ENCODE data around the gene YBEY.
"Not testable (repeated sequence)": the region's sequence is repeated elsewhere in the genome, so short reads cannot be mapped to it uniquely, and the experiment has no call there.

YBEY gene

DNA sequence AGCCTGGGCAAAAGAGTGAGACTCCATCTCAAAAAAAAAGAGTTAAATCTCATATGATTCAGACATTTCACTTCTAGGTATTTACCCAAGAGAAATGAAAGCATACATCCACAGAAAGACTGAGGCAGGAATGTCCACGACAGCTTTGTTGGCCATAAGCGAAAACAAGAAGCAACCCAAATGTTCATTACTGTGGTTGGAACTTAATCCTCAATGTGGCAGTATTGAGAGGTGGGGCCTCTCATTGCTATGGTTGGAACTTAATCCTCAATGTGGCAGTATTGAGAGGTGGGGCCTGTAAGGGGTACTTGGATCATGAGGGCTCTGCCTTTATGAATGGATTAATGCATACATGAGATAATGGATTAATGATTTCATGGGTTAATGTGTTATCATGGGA lies 22.3 kb downstream of the YBEY start:
- no peak for DNase-seq

DNA sequence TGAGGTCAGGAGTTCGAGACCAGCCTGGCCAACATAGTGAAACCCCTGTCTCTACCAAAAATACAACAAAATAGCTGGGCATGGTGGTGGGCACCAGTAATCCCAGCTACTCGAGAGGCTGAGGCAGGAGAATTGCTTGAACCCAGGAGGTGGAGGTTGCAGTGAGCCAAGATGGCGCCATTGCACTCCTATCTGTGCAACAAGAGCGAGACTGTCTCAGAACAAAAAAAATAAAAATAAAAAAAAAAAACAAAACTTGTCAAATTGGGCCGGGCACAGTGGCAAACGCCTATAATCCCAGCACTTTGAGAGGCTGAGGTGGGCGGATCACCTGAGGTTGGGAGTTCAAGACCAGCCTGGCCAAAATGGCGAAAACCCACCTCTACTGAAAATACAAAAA lies 24.1 kb downstream of the YBEY start:
- not testable (repeated sequence) for DNase-seq

DNA sequence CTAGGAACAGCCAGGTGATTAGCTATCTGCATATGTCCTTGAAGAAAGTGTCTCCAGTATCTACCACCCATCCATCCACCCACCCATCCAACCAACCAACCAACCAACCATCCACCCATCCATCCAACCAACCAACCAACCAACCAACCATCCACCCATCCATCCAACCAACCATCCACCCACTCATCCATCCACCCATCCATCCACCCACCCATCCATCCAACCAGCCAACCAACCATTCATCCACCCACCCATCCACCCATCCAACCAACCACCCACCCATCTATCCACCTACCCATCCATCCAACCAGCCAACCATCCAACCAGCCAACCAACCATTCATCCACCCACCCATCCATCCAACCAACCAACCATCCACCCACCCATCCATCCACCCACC lies 25.4 kb downstream of the YBEY start:
- no peak for DNase-seq

DNA sequence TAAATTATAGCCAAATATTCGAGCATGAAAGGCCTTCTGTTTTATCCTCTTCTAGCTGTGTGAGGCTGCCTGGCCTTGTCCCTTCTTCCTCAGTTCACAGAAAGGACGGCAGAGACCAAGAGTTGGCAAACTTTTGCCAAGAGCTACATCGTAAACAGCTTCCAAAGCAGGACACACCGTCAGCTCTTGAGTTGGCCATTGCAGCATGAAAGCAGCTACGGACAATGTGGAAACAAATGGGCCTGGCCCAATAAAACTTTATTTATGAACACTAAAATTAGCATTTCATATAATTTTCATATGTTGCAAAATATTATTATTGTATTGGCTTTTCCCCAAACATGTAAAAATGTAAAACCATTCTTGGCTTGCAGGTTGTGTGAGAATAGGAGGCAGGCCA lies 26.8 kb downstream of the YBEY start:
- DNase-seq = no peak

DNA sequence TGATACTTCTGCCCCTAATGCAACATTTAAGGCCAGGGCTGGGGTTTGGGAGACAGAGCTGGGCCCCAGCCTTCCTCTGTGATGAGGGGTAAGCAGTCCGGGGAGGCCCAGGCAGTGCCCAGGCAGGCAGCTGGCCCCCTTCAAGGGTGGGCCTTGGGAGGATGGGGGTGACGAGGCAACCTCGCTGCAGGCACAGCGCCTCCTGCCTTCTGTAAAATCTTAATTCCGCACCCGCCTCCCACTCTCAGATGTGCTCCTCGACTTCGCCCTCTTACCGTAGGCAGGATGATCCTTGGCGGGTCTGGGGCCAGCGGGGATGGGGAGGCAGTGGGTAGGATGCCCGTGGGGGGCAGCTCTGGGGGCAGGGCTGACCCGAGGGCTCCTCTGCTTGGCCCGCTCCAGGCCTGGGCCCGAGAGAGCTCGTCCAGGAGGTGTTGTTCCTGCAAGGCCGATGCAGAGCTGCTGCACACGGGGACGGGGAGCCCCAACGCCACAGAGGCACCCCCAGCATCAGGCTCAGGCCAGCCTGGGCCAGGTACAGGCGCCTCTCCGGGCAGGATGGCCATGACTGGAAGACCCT lies 28.4 kb downstream of the YBEY start:
- DNase-seq = no peak

DNA sequence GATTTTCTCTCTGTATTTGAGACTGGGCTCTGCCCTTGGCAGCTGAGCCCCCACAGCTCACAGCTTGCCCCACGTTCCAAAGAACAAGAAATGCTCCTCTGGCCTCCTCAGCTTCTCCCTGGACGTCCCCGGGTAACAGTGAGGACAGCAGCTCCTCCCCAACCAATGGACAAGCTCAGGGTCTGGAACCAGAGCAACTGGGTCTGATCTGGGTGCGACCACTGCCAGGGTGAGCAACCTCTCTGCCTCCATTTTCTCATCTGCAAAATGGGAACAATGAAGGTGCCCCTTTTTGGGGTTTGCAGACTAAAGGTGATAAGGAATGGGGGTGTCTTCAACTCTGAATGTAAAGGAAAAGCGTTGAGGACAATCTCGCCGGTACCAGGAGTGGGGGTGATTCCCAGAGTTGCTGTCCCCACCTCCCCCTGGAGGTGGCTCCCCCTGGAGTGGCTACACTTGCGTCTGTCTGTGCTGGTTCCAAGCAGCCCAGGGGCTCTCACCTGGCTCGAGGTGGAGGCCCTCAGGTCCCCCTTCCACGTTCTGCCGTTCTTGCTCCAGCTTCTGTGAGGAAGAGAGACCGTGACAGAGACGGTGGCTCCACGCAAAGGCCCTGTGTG lies 30.7 kb downstream of the YBEY start:
- DNase-seq = no peak

DNA sequence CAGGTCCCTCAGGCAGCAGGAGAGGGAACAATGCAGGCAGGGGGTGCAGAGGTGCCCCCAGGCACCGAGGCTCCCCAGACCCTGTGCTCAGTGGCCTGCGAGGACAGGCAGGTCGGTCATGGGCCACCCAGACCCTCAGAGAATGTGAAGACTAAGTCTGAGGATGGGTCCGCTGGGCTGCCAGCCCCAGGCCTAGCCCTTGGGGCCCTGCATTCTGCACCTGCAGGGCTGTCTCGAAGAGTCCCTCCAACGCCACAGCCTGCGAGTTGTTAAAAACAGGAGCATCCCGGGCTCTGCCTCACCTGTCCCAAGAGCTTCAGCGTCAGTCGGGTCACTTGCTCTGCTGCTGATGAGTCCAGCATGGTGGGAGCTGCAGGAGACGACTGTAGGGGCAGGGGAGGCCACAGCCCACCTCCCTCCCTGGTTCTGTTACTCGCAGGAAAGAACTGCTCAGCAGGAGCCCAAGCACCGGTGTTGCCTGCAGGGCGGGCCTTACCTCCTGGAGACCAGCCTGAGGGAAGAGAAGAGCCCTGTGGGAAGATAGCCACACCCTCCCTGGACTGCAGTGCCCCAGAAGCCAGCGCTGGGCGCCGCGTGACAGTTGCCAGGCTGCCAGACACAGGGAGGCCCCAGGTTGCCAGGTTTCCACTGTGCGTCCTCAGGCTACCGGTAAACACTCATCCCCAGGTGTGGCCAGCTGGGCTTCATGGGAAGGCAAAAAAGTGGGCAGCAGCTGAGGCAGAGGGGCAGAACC lies 31.7 kb downstream of the YBEY start:
- DNase-seq = no peak

DNA sequence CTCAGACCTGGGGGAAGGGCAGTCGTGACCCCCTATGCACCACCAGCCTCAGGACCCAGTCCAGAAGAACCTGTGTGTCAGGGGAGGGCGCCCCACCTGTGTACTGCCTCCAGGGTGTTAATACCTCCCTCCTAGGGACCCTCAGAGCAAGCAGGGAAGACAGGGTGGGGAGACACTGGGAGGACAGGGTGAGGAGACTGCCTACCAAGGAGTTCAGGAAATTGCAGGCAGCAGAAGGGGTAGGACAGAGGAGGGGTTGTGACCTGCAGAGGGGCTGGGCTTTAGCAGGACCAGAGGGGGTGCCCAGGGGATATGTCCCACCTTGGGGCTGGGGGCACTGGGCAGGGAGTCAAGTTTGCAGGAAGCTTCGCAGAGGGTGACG lies 32.3 kb downstream of the YBEY start:
- no peak for DNase-seq

DNA sequence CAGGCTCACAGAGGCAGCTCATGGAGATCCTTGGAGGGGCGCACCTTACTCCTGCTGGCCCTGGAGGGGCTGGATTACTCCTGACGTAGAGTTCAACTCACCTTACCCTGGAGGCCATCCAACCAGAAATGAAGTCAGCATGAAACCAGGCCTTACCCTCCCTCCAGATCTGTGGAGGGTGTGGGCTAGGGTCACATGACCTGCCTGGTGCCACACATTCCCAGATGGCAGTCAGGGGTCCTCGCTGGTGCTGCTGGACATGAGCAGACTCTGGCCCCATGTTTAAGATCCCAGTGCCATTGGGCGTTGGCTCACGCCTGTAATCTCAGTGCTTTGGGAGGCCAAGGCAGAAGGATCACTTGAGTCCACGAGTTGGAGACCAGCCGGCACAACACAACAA lies 33.0 kb downstream of the YBEY start:
- DNase-seq = no peak

DNA sequence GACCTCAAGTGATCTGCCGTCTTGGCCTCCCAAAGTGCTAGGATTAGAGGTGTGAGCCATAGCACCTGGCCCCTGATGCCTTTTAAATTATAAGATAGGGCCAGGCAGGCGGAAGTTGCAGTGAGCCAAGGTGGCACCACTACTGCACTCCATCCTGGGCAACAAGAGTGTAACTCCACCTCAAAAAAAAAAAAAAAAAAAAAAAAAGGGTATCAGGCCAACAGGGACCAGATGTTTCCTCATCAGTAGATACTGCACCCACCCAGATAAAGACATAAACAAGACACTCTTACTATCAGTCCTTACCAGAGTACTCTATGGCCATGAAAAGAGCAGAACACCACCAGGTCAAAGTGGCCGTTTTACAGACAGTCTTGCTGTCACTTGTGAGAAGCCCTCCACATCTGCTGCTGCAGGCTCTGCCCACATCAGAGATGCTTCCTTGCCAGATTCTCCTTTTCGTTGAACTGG lies 34.2 kb downstream of the YBEY start:
- no peak for DNase-seq

DNA sequence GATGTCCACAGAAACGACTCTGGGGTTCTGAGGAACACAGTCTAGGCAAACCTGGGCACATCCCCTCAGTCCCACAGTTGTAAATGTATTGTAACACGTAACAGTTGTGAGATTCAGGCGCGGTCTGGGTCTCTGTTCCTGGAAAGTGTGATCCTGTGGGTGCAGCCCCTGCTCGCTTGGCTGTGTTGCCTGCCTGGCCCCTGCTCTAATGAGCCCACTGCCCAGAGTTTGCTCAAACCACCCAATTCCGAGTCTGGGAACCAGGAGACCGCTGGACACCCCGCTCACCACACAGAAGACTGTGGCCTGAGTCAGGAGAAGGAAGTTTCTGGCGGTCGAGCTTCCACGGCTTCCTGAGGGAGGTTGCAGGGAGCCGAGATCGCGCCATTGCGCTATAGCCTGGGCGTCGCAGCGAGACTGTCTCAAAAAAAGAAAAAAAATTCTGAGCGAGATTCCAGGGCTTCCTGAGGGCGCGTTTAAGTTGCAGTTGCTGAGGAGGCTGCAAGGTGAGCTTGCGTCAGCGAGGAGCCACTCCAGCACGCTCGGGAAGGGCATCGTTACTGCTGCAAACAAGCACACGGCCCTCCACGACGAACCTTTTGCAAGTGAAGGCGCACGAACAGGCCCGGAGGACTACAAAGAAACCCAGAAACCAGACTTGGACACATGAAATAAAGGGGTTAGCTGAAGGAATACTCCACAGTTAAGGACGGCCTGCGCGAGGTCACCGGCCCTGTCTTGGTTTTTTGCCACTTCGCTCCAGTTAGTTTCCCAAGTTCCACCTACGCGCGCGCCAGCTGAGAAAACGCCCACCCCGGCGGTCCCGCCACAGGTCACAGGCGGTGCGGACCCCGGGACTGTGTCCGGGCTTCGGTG lies 36.4 kb downstream of the YBEY start:
- peak; percentile 47 for DNase-seq

DNA sequence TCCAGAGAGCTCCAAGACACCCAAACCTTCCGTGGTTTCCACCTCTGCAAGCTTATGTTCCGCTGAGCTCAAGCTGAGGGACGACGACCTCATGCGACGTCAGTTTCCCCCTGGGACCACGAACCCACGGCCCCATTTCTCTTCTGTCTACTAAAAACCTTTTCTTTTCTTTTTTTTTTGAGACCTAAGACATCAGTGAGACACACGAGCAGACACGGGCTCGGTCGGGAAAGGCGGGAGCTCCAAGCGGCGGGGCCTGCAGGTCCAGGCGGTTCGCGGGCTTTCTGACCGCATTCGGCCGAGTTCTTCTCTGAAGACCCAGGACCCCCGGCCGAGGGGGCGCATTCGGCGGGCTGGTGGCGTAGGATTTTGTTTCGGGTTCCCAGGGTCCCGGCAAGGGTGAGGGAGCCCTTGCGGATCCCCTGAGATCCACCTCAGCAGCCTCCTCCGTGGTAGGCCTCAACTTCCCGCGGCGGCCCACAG lies 37.1 kb downstream of the YBEY start:
- DNase-seq = peak; percentile 43

DNA sequence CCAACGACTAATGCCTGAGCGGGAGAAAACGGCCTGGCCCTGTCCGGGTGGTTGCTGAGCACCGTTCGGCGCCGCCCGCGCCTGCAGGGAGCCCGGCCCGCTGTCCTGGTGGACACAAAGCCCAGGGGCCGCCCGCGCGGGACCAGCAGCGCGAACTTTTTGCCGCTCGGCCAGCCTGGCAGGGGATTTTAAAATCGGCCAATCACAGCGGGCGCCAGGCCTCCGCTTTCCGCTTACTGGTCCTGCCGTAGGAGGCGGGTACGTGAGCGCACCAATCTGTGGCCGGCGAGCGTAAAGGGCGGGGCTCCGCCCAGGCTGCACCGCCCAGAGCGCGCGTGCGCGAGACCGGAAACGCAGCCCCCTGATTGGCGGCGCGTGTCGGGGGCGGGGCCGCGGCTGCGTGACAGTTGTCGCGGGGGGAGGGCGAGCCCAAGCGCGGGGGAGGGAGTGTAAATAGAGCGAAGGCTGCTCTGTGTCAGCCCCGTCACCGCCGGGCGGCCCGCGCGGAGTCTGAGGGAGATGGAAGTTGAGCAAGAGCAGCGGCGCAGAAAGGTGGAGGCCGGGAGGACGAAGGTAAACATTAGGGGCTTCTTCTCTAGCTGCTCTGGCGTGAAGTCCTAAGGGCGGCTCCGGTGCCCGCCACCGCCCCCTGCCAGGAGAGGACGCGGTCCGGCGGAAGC lies 37.7 kb downstream of the YBEY start, which contains the start of the genes C21orf58 and PCNT:
Gene C21orf58 (minus strand): TSS at position 161 of the 680 bp plus-strand sequence. CDS start 1,132 bp downstream, outside the sequence.
Gene PCNT (plus strand): TSS at position 447 of the 680 bp plus-strand sequence. CDS start 73 bp downstream, at position 520.
- peak; percentile 99 for DNase-seq

DNA sequence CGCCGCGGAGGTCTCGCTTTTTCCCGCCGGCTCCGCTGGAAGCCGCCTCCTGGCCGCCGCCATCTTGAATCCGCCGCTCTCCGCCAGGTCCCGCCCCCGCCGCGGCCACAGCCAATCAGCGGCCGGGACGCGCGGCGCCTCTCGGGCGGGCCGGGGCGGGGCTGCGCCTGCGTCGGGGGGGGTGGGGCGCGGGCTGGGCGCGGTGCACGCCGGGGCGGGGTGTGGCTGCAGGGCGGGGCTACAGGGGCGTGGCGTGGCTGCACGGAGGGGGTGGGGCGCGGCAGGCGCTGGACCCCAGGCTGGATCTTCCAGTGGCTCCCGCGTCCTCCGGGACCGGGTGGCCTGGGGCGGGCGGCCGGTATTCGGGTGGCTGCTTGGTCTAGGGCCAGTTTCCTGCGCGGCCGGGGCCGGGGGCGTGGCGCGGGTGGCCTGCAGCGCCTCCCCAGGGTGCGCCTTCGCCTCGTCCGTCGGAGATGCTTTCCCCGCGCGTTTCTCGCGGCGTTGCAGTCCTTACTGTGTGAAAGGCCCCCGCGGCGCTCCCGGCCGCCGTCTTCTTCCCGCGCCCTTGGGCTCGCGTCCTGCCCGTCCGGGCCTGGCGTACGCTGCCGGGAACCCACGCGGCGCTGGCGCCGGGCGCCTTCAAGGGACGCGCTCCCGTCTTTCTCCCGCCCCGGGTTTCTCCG lies 38.4 kb downstream of the YBEY start:
- DNase-seq = peak; percentile 91

DNA sequence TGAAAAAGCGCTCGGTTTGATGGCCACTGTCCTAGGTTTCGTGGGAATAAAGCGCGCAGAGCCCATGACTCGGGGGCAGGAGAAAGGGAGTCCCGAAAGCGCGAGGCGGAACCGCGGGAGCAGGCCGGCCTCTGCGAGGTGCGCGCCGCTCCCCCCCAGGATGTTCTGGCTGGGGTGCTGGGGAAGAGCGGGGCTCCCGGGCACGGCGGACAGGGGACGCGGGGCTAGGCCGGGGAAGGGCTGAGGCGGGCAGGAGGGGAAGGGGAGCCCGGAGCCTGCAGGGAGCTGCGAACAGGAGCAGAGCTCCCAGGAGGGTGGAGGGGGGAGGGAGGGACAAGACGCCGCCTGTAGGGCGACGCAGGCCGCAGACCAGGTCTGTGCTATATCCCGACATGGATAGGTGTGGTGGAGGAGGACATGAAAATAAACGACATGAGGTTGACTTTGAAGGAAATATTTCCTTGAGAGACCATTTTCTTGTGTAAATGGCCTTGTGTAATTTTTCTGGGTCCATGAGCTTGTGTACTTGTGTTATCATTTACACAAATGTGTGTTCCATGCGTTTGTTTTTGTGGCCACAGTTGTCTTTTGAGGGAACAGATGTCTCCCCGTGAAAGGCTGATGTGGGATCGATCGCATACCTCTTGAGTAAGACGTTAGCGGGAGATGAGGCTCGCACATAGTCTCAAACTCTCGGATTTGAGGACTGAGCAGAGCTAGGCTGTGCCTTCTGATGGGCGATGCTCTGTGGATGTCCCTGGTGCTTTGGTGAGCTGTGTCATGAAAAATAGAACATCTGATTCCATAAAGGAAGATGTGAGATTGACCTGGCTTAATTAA lies 39.2 kb downstream of the YBEY start:
- DNase-seq = peak; percentile 72

DNA sequence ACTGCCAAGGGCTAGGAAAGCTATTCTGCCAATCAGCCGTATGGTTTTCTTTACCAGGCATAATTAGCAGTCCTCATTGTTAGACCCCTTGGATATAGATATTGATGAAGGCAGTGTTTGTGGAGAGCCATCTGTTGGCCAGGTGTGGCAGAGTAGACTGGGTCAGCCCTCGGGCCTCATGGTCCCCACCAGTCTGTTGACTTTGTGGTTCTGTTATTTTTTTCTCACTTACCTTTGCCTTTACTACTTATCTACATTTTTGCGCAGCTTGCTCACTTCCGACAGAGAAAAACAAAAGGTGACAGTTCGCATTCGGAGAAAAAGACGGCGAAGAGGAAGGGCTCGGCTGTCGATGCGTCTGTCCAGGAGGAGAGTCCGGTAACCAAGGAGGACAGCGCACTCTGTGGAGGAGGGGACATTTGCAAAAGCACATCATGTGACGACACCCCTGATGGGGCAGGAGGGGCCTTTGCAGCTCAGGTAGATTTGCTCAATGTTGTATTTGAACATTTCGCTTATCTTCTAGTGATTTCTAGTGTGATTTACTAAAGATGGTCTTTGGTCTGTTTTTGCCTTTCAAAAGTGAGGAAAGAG lies 40.1 kb downstream of the YBEY start:
- no peak for DNase-seq

DNA sequence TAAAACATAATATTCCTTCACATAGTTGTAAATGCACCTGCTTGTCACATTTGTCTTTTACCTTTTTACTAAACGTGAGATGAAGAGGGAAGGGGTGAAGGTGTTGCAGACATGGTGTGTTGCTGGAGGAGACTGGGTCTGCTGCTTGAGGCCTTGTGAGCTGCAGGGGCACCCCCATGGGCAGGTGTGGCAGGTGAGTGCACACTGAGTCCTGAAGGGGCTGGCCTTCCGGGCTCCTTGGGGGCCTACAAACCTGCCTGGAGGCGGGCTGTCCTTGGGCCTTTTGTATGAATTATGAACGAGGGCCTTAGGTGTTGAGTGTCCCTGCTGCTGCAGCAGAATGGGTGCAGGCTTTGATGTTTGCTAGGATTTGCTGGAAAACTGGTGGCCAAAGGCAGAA lies 41.6 kb downstream of the YBEY start:
- DNase-seq = no peak

DNA sequence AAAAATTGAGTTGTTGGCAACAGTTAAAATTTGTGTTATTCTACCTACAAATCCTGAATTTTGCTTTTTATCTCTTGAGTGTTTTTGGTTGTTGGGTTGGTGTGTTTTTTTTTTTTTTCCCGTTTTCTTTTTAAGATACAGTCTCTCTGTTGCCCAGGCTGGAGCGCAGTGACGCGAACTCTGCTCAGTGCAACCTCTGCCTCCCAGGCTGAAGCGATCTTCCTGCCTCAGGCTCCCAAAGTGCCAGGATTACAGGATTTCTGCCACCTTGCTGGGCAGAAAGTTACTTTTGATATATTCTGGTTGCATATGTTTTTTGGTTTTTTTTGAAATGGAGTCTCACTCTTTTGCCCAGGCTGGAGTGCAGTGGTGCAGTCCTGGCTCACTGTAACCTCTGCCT lies 42.0 kb downstream of the YBEY start:
- DNase-seq = no peak

DNA sequence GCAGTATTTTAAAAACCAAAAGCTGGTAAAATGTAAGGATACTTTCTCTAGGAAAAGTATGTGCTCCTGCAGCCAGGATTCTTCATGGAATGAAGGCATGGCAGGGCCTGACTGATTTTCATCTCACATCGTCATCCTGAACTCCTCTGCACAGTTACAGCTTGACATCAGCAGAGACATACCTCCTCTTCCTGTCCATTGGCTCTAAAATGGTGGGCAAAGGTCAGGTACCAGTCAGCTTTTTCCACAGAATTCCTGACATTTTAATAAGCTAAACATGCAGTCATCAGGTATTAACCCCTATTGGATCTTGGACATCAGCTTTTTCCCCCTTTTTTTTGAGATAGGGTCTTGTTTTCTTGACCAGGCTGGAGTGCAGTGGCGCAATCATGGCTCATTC lies 43.7 kb downstream of the YBEY start:
- no peak for DNase-seq
